GM12892 (cell line): ENCODE measurements around the gene BSN.
"Not testable (repeated sequence)": the region's sequence is repeated elsewhere in the genome, so short reads cannot be mapped to it uniquely, and the experiment has no call there.

ENCODE experiments used
- POLR2A ChIP-seq: IDR thresholded peaks from 2 replicates; pipeline ENCODE4 v1.6.1; 2011; ENCODE audit warnings: low read depth, low read length, control low read depth
- POLR2AphosphoS5 ChIP-seq: IDR thresholded peaks from 2 replicates; pipeline ENCODE4 v1.6.1; 2011; ENCODE audit warnings: low read depth, low read length, control low read depth
- TAF1 ChIP-seq: IDR thresholded peaks from 2 replicates; pipeline ENCODE4 v1.6.1; 2011; ENCODE audit warnings: low read depth, mild to moderate bottlenecking, control low read depth, low read length, borderline replicate concordance

DNA sequence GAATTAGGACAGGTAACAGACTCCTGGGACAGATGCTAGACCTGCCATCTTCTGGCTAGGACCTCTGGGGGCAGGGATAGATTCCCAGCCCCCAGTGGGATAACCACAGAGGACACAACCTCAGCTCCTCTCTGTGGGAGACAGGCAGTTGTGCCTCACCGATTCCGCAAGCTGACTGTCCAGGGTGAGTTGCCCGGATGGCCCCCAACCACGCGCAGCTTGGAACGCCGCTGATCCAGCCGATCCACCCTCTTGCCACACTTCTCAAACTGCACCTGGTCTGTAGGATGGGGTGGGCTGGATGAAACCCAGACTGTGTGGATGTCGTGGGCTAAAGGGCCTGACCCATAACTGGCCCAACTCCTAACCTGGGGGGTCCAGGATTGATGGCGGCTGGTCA, 130.8 kb downstream of the BSN start:
- not testable (repeated sequence) for TF ChIP-seq POLR2A, POLR2AphosphoS5, TAF1
